ENCODE results near the gene KRT38. TPM values are rescaled to one million over a fixed set of nuclear protein-coding genes. Genes with fewer than 3 reads are reported as not detected.

KRT38 gene
- total RNA-seq, 1 donor from 2014 or later, result not detected

GRCh38 chr17:41457676-41458075 lies 16.9 kb upstream of the KRT38 start:
- DNase-seq, result no peak
- Histone ChIP-seq H3K4me1 (no peaks in the 10 kb centered on the region), H3K36me3 (no peaks in the 10 kb centered on the region), H3K4me3 (no peak overlapping the region), H3K9me3 (no peaks in the 10 kb centered on the region), H3K27ac (no peak overlapping the region), H3K27me3 (no peaks in the 10 kb centered on the region)
- TF ChIP-seq, protein P1, sequence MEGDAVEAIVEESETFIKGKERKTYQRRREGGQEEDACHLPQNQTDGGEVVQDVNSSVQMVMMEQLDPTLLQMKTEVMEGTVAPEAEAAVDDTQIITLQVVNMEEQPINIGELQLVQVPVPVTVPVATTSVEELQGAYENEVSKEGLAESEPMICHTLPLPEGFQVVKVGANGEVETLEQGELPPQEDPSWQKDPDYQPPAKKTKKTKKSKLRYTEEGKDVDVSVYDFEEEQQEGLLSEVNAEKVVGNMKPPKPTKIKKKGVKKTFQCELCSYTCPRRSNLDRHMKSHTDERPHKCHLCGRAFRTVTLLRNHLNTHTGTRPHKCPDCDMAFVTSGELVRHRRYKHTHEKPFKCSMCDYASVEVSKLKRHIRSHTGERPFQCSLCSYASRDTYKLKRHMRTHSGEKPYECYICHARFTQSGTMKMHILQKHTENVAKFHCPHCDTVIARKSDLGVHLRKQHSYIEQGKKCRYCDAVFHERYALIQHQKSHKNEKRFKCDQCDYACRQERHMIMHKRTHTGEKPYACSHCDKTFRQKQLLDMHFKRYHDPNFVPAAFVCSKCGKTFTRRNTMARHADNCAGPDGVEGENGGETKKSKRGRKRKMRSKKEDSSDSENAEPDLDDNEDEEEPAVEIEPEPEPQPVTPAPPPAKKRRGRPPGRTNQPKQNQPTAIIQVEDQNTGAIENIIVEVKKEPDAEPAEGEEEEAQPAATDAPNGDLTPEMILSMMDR (IDR thresholded peaks at IDR 0.05), result no peak
- intact Hi-C loops (cut with DNase I), result no loop called here
- ATAC-seq, result no peak

GRCh38 chr17:41456204-41456603 lies 15.4 kb upstream of the KRT38 start:
- Histone ChIP-seq H3K27me3 (no peaks in the 10 kb centered on the region), H3K4me3 (no peak overlapping the region), H3K27ac (no peak overlapping the region), H3K9me3 (no peaks in the 10 kb centered on the region), H3K4me1 (no peaks in the 10 kb centered on the region), H3K36me3 (no peaks in the 10 kb centered on the region)
- ATAC-seq, result no peak
- TF ChIP-seq, protein P1 (IDR thresholded peaks at IDR 0.05), result no peak
- DNase-seq, result no peak
- intact Hi-C loops (cut with DNase I), result no loop called here

GRCh38 chr17:41455236-41455635 lies 14.5 kb upstream of the KRT38 start:
- no peaks in the 10 kb centered on the region for H3K36me3 ChIP-seq
- H3K4me1 ChIP-seq, result no peaks in the 10 kb centered on the region
- H3K27me3 ChIP-seq, result no peaks in the 10 kb centered on the region
- DNase-seq (no peak), ATAC-seq (no peak)
- intact Hi-C loops (cut with DNase I), result no loop called here
- TF ChIP-seq, protein P1 (IDR thresholded peaks at IDR 0.05), result no peak
- H3K27ac ChIP-seq, result no peak overlapping the region
- no peak overlapping the region for H3K4me3 ChIP-seq
- no peaks in the 10 kb centered on the region for H3K9me3 ChIP-seq

GRCh38 chr17:41453066-41453465 lies 12.3 kb upstream of the KRT38 start:
- no peak for DNase-seq
- TF ChIP-seq, protein P1 (IDR thresholded peaks at IDR 0.05), result no peak
- H3K27ac ChIP-seq, result no peak overlapping the region
- no peaks in the 10 kb centered on the region for H3K36me3 ChIP-seq
- no peaks in the 10 kb centered on the region for H3K27me3 ChIP-seq
- intact Hi-C loops (cut with DNase I), result no loop called here
- no peaks in the 10 kb centered on the region for H3K9me3 ChIP-seq
- no peak for ATAC-seq
- H3K4me1 ChIP-seq, result no peaks in the 10 kb centered on the region
- H3K4me3 ChIP-seq, result no peak overlapping the region

DNA sequence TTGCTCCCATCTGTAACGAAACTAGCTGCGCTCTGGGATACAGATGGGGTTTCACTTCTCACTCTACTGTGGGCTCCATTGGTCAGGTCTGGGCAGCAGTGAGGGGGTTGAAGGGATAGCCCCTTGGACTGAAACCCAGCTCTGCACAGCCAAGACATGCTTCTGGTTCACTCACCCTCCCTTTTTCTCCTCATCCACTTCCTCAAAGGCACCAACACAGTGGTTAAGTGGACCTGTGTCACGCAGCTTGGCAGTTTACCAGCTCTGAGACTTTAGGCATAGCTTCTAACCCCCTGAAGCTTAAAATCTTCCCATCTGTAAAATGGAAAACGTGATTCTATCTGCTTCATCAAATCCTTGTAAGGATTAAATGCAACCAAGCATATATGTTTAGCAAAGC lies 11.5 kb upstream of the KRT38 start:
- DNase-seq (no peak), ATAC-seq (no peak)
- TF ChIP-seq, protein P1 (IDR thresholded peaks at IDR 0.05), result no peak
- no peak overlapping the region for H3K4me3 ChIP-seq
- intact Hi-C loops (cut with DNase I), result no loop called here
- no peaks in the 10 kb centered on the region for H3K36me3 ChIP-seq
- no peak overlapping the region for H3K27ac ChIP-seq
- H3K9me3 ChIP-seq, result no peaks in the 10 kb centered on the region
- no peaks in the 10 kb centered on the region for H3K4me1 ChIP-seq
- H3K27me3 ChIP-seq, result no peaks in the 10 kb centered on the region

GRCh38 chr17:41451154-41451728 lies 10.5 kb upstream of the KRT38 start:
- H3K4me1 ChIP-seq, result no peaks in the 10 kb centered on the region
- DNase-seq (no peak), ATAC-seq (no peak)
- no peak overlapping the region for H3K27ac ChIP-seq
- H3K36me3 ChIP-seq, result no peaks in the 10 kb centered on the region
- no peaks in the 10 kb centered on the region for H3K27me3 ChIP-seq
- intact Hi-C loops (cut with DNase I), result no loop called here
- H3K9me3 ChIP-seq, result no peaks in the 10 kb centered on the region
- TF ChIP-seq, protein P1 (IDR thresholded peaks at IDR 0.05), result no peak
- H3K4me3 ChIP-seq, result no peak overlapping the region

Data from upper lobe of right lung (tissue), 1 donor.